ENCODE results near the gene TTC22.

Gene TTC22

GRCh38 chr1:54808443-54809207 lies 7.5 kb upstream of the TTC22 start:
- no peak for DNase-seq (ENCODE audit: low read depth in 2 of 2, low spot score in 1 of 2)

- no peak for DNase-seq (ENCODE audit: low read depth in 2 of 2, low spot score in 1 of 2)
Measured at GRCh38 chr1:54807756-54808155, 6.6 kb upstream of the TTC22 start.

GRCh38 chr1:54806931-54807611 lies 5.9 kb upstream of the TTC22 start:
- DNase-seq (ENCODE audit: low read depth in 2 of 2, low spot score in 1 of 2) = peak; percentile 20 to 25

GRCh38 chr1:54805981-54806381 lies 4.9 kb upstream of the TTC22 start:
- no peak for DNase-seq (ENCODE audit: low read depth in 2 of 2, low spot score in 1 of 2)

- no peak for DNase-seq (ENCODE audit: low read depth in 2 of 2, low spot score in 1 of 2)
Measured at GRCh38 chr1:54805466-54805865, 4.3 kb upstream of the TTC22 start.

GRCh38 chr1:54804471-54805132 lies 3.5 kb upstream of the TTC22 start:
- DNase-seq (ENCODE audit: low read depth in 2 of 2, low spot score in 1 of 2) = no peak

- no peak for DNase-seq (ENCODE audit: low read depth in 2 of 2, low spot score in 1 of 2)
Measured at GRCh38 chr1:54803761-54804470, 2.8 kb upstream of the TTC22 start.

- DNase-seq (ENCODE audit: low read depth in 2 of 2, low spot score in 1 of 2) = no peak
Measured at GRCh38 chr1:54800041-54800898, 853 bp downstream of the TTC22 start.

- DNase-seq (ENCODE audit: low read depth in 2 of 2, low spot score in 1 of 2) = no peak
Measured at GRCh38 chr1:54798769-54799641, 2.1 kb downstream of the TTC22 start.

GRCh38 chr1:54798206-54798605 lies 2.9 kb downstream of the TTC22 start:
- no peak for DNase-seq (ENCODE audit: low read depth in 2 of 2, low spot score in 1 of 2)

GRCh38 chr1:54796902-54797301 lies 4.2 kb downstream of the TTC22 start:
- no peak for DNase-seq (ENCODE audit: low read depth in 2 of 2, low spot score in 1 of 2)

- no peak for DNase-seq (ENCODE audit: low read depth in 2 of 2, low spot score in 1 of 2)
Measured at GRCh38 chr1:54795841-54796468, 5.2 kb downstream of the TTC22 start.

GRCh38 chr1:54795356-54795665 lies 5.8 kb downstream of the TTC22 start:
- DNase-seq (ENCODE audit: low read depth in 2 of 2, low spot score in 1 of 2) = no peak

- DNase-seq (ENCODE audit: low read depth in 2 of 2, low spot score in 1 of 2) = no peak
Measured at GRCh38 chr1:54794451-54795355, 6.4 kb downstream of the TTC22 start.

- DNase-seq (ENCODE audit: low read depth in 2 of 2, low spot score in 1 of 2) = no peak
Measured at GRCh38 chr1:54792686-54793282, 8.3 kb downstream of the TTC22 start.

GRCh38 chr1:54791880-54792522 lies 9.1 kb downstream of the TTC22 start:
- no peak for DNase-seq (ENCODE audit: low read depth in 2 of 2, low spot score in 1 of 2)

GRCh38 chr1:54788459-54788858 lies 12.7 kb downstream of the TTC22 start:
- no peak for DNase-seq (ENCODE audit: low read depth in 2 of 2, low spot score in 1 of 2)

Data from stimulated activated CD8-positive, alpha-beta memory T cell treated with anti-CD3 and anti-CD28 coated beads, Interleukin-4, amount 100 ng/mL, for 1 hour (primary cell).